GM21381 (cell line): Measurements from ENCODE around the gene ANP32B.

Source experiments
- ATAC-seq: cut with Tn5 transposase; IDR thresholded peaks from one replicate; pipeline ENCODE4 v1.9.1; 2021; ENCODE audit warnings: mild to moderate bottlenecking, moderate library complexity; ENCODE audit not compliant: unreplicated experiment

The ANP32B gene

GRCh38 chr9:98057138-98057799 is 74.1 kb downstream of the ANP32B start:
- ATAC-seq: no peak

DNA sequence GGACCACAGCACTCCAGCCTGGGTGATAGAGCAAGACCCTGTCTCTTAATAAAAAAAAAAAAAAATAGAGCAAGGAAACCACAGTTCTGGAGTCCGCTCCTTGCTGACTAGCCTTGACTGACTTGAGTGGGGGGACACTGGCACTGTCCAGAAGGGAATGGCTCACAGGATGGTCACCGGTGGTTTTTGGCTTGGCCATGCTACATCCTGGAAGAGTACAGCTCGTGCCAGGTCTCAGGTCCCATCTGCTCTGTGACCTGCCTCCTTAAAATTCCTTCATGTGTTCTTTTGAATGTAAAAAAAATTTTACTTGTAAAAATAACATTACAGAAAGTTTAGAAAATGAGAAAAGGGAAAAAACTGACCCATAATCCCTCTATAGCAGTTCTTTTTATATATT is 79.0 kb downstream of the ANP32B start:
- no peak for ATAC-seq

DNA sequence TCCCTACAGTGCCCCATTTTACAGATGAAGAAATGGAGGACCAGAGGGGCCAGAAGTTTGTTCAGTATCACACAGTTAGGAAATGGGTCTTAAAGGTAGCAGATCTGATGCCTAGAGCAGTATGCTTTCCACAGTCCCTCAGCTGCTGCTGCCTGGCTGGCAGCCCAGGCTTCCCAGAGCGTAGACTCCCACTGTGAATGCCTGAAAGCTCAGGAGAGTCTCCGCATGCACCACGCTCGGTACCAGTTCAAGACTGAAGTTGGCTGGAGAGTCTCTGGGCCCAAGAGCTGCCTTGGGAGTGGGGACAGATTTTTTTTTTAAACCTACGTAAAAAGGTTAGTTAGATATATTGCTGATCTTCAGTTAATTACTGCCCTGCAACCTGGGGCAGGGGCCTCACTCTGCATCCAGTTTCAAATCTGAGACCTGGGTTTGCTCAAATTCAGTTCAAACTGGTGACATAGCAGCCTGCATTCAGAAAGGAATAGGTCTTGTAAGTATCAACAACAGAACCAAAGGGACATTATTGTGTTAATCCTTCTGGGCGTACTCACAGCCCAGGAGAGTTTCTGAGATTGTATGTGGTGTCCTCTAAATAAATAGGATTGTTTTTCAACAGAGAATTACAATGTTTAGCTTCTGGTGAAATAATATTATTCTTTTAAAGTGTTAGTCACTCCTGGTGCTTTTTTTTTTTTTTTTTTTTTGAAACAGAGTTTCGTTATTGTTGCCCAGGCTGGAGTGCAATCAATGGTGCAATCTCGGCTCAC is 81.7 kb downstream of the ANP32B start:
- ATAC-seq: no peak
